ENCODE results near the gene LSP1.

- TF ChIP-seq EZH2phosphoT487 (IDR thresholded peaks at IDR 0.05; ENCODE audit: low read depth, severe bottlenecking, unreplicated experiment): no peak
- TF ChIP-seq CTCF (IDR thresholded peaks at IDR 0.05; ENCODE audit: poor library complexity): no peak
- TF ChIP-seq EZH2 (IDR thresholded peaks at IDR 0.05; ENCODE audit: borderline replicate concordance): no peak
Measured at GRCh38 chr11:1919391-1920127, 66.7 kb downstream of the LSP1 start, which contains the start of gene TNNT3.
